ENCODE data around the gene SLC16A12.

DNA sequence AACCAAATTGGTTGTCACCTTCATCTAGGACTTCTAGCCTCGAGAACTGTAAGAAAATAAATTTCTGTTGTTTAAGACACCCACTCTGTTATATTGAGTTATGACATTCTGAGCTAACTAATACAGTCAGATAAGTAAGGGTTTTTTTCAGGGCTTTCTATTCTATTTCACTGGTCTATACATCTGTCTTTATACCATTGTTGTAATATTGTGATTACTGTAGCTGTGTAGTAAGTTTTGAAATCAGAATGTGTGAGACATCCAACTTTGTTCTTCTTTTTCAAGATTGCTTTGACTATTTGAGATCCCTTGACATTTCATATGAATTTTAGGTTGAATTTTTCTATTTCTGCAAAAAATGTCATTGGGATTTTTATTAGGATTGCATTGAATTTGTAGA lies 135.4 kb downstream of the SLC16A12 start:
- TF ChIP-seq POLR2AphosphoS5 (IDR thresholded peaks at IDR 0.05; ENCODE audit: low read depth, low read length) (no peak), POLR2A (IDR thresholded peaks at IDR 0.05; ENCODE audit: low read depth, low read length) (no peak), SPI1 (IDR thresholded peaks at IDR 0.05; ENCODE audit: low read depth, low read length) (no peak), TAF1 (IDR thresholded peaks at IDR 0.05; ENCODE audit: low read depth, low read length) (no peak), PAX5 (IDR thresholded peaks at IDR 0.05; ENCODE audit: insufficient read depth, low read length, severe bottlenecking) (no peak)
